HPDE6-E6E7 (cell line): Measurements from ENCODE around the gene CUEDC1.
"Not testable (repeated sequence)": the region's sequence is repeated elsewhere in the genome, so short reads cannot be mapped to it uniquely, and the experiment has no call there.

ENCODE experiments used
- DNase-seq: peaks from one replicate; pipeline ENCODE4 v3.0.0; 2011; ENCODE audit warnings: missing footprints; ENCODE audit errors: extremely low spot score

Gene CUEDC1

GRCh38 chr17:57939797-57940196 is 15.4 kb downstream of the CUEDC1 start:
- DNase-seq: no peak

- no peak for DNase-seq
Observed at GRCh38 chr17:57938061-57938502, 17.1 kb downstream of the CUEDC1 start.

- DNase-seq: no peak
Observed at GRCh38 chr17:57937492-57937891, 17.7 kb downstream of the CUEDC1 start.

GRCh38 chr17:57935833-57936807 is 19.1 kb downstream of the CUEDC1 start:
- DNase-seq: no peak

- DNase-seq: no peak
Observed at GRCh38 chr17:57931488-57932137, 23.6 kb downstream of the CUEDC1 start.

GRCh38 chr17:57930239-57930638 is 25.0 kb downstream of the CUEDC1 start:
- no peak for DNase-seq

GRCh38 chr17:57929386-57929785 is 25.8 kb downstream of the CUEDC1 start:
- DNase-seq: no peak

GRCh38 chr17:57928928-57929327 is 26.3 kb downstream of the CUEDC1 start:
- no peak for DNase-seq

GRCh38 chr17:57927048-57927723 is 28.0 kb downstream of the CUEDC1 start:
- DNase-seq: no peak

GRCh38 chr17:57926723-57927047 is 28.5 kb downstream of the CUEDC1 start:
- DNase-seq: no peak

GRCh38 chr17:57925361-57925990 is 29.7 kb downstream of the CUEDC1 start:
- no peak for DNase-seq

- DNase-seq: no peak
Observed at GRCh38 chr17:57924677-57925076, 30.5 kb downstream of the CUEDC1 start.

GRCh38 chr17:57923182-57923872 is 31.9 kb downstream of the CUEDC1 start:
- DNase-seq: no peak

GRCh38 chr17:57922745-57923144 is 32.5 kb downstream of the CUEDC1 start:
- DNase-seq: not testable (repeated sequence)

GRCh38 chr17:57920916-57921703 is 34.1 kb downstream of the CUEDC1 start:
- DNase-seq: no peak

GRCh38 chr17:57919918-57920317 is 35.3 kb downstream of the CUEDC1 start:
- no peak for DNase-seq

- DNase-seq: no peak
Observed at GRCh38 chr17:57918017-57918895, 37.0 kb downstream of the CUEDC1 start.

GRCh38 chr17:57916925-57917858 is 38.0 kb downstream of the CUEDC1 start:
- DNase-seq: no peak
